SK-N-SH (cell line): Measurements from ENCODE around the gene RAET1E. TPM values are rescaled to one million over a fixed set of nuclear protein-coding genes. Genes with fewer than 3 reads are reported as not detected.

Source experiments
- CTCF ChIA-PET: fragments of 300-600, 350-600 bp; formaldehyde crosslinking; extraction: SDS; loops from one replicate; lab custom pipeline; 2021; lab: Yijun Ruan, JAX
- POLR2A ChIA-PET: fragments of 350-600 bp; sonication (Branson Sonifier 250); formaldehyde crosslinking; extraction: SDS; loops from one replicate; lab custom pipeline; 2020; ENCODE audit warnings: antibody characterized with exemption, inconsistent platforms; lab: Yijun Ruan, JAX
- DNase-seq: peaks from one replicate; pipeline ENCODE4 v3.0.0; 2012
- H2AFZ ChIP-seq: fragments of 200-600 bp; sonication (generic); 2 replicates; pipeline ENCODE4 v1.8.1; 2016; ENCODE audit warnings: antibody characterized with exemption, mild to moderate bottlenecking, low read depth
- H3F3A ChIP-seq: fragments of 200-600 bp; sonication (generic); replicated peaks from 2 replicates; pipeline ENCODE3; 2016; ENCODE audit warnings: antibody characterized with exemption, mild to moderate bottlenecking; ENCODE audit not compliant: insufficient read depth
- H3K27ac ChIP-seq, 2 experiments: fragments of 200-500 bp in 1 of 2; fragments of 200-600 bp in 1 of 2; sonication (Bioruptor generic) in 1 of 2; sonication (generic), shearing (Covaris generic) in 1 of 2; 2 replicates each; pipeline versions ENCODE4 v1.5.1 to v1.6.1; 2014 to 2016; ENCODE audit warnings: low read depth in 2 of 2, inconsistent platforms in 1 of 2, low read length in 1 of 2, mild to moderate bottlenecking in 1 of 2, mixed read lengths in 1 of 2
- H3K27me3 ChIP-seq: fragments of 200-600 bp; sonication (generic), shearing (Covaris generic); 2 replicates; pipeline ENCODE4 v1.6.1; 2016; ENCODE audit warnings: mixed run types; ENCODE audit not compliant: insufficient read depth
- H3K36me3 ChIP-seq, 2 experiments: fragments of 200-500 bp in 1 of 2; fragments of 200-600 bp in 1 of 2; sonication (Bioruptor generic) in 1 of 2; sonication (generic) in 1 of 2; replicated peaks in 1 of 2; 2 replicates each; pipeline versions ENCODE3 to v1.5.1; 2014 to 2016; ENCODE audit warnings: low read length in 1 of 2, mild to moderate bottlenecking in 1 of 2; ENCODE audit not compliant: insufficient read depth in 2 of 2, control insufficient read depth in 1 of 2
- H3K4me1 ChIP-seq, 2 experiments: fragments of 200-500 bp in 1 of 2; fragments of 200-600 bp in 1 of 2; sonication (Bioruptor generic) in 1 of 2; sonication (generic), shearing (Covaris generic) in 1 of 2; 2 replicates each; pipeline versions ENCODE4 v1.5.1 to v1.6.1; 2014 to 2016; ENCODE audit warnings: low read depth in 1 of 2, low read length in 1 of 2, mixed run types in 1 of 2; ENCODE audit not compliant: insufficient read depth in 2 of 2, control insufficient read depth in 1 of 2
- H3K4me2 ChIP-seq: fragments of 200-600 bp; sonication (generic), shearing (Covaris generic); 2 replicates; pipeline ENCODE4 v1.6.1; 2017; ENCODE audit warnings: mixed run types
- H3K4me3 ChIP-seq, 2 experiments: fragments of 200-500 bp in 1 of 2; fragments of 200-600 bp in 1 of 2; sonication (Bioruptor generic) in 1 of 2; sonication (generic), shearing (Covaris generic) in 1 of 2; 2 replicates each; pipeline versions ENCODE4 v1.5.1 to v1.8.1; 2014 to 2016; ENCODE audit warnings: low read depth in 2 of 2, inconsistent platforms in 1 of 2, low read length in 1 of 2, mild to moderate bottlenecking in 1 of 2, mixed read lengths in 1 of 2, moderate library complexity in 1 of 2
- H3K79me2 ChIP-seq: fragments of 200-600 bp; sonication (generic); 2 replicates; pipeline ENCODE4 v1.8.1; 2017; ENCODE audit warnings: mild to moderate bottlenecking; ENCODE audit not compliant: insufficient read depth
- H3K9ac ChIP-seq: fragments of 200-600 bp; sonication (generic); 2 replicates; pipeline ENCODE4 v1.6.1; 2017; ENCODE audit warnings: mixed run types
- H3K9me2 ChIP-seq: fragments of 200-600 bp; sonication (generic); 2 replicates; pipeline ENCODE4 v1.6.1; 2017; ENCODE audit warnings: mixed run types
- H3K9me3 ChIP-seq: fragments of 200-600 bp; sonication (generic); 2 replicates; pipeline ENCODE4 v1.6.1; 2017; ENCODE audit warnings: mixed run types, mild to moderate bottlenecking, moderate library complexity
- H4K20me1 ChIP-seq: fragments of 200-600 bp; sonication (generic); 2 replicates; pipeline ENCODE4 v1.6.1; 2017; ENCODE audit warnings: mild to moderate bottlenecking, mixed run types; ENCODE audit not compliant: insufficient read depth
- ELF1 ChIP-seq: IDR thresholded peaks from 2 replicates; pipeline ENCODE4 v1.4.0; 2012
- EZH2phosphoT487 ChIP-seq: fragments of 200-600 bp; sonication (generic); IDR thresholded peaks from 2 replicates; pipeline ENCODE4 v1.6.1; 2017; ENCODE audit warnings: low read depth, mixed run types, mild to moderate bottlenecking, antibody characterized with exemption, moderate library complexity, borderline replicate concordance
- FOXM1 ChIP-seq: IDR thresholded peaks from 2 replicates; pipeline ENCODE4 v1.4.0; 2012; ENCODE audit warnings: low read depth, mild to moderate bottlenecking
- GABPA ChIP-seq: IDR thresholded peaks from 2 replicates; pipeline ENCODE4 v1.4.0; 2012; ENCODE audit warnings: low read depth, mild to moderate bottlenecking
- IRF3 ChIP-seq: fragments of 150-350 bp; IDR thresholded peaks from 2 replicates; pipeline ENCODE4 v1.6.1; 2016; ENCODE audit warnings: mild to moderate bottlenecking, low read depth, low read length
- JUND ChIP-seq: IDR thresholded peaks from 2 replicates; pipeline ENCODE4 v1.4.0; 2012
- NRF1 ChIP-seq: IDR thresholded peaks from 2 replicates; pipeline ENCODE4 v1.6.1; 2012; ENCODE audit warnings: low read depth, mild to moderate bottlenecking, low read length
- POLR2AphosphoS5 ChIP-seq: IDR thresholded peaks from 2 replicates; pipeline ENCODE4 v1.6.1; 2012; ENCODE audit warnings: low read depth, low read length
- RCOR1 ChIP-seq: fragments of 150-350 bp; IDR thresholded peaks from 2 replicates; pipeline ENCODE4 v1.6.1; 2017; ENCODE audit warnings: antibody characterized with exemption, low read length
- RFX5 ChIP-seq: IDR thresholded peaks from 2 replicates; pipeline ENCODE4 v1.6.1; 2012; ENCODE audit warnings: mild to moderate bottlenecking, improper control_type of control experiment, low read length
- RXRA ChIP-seq: IDR thresholded peaks from 2 replicates; pipeline ENCODE4 v1.4.0; 2012; ENCODE audit warnings: low read depth, mild to moderate bottlenecking, borderline replicate concordance
- TAF1 ChIP-seq: IDR thresholded peaks from 2 replicates; pipeline ENCODE4 v1.6.1; 2012; ENCODE audit warnings: low read depth, mild to moderate bottlenecking, low read length, moderate library complexity, borderline replicate concordance
- TEAD4 ChIP-seq: IDR thresholded peaks from 2 replicates; pipeline ENCODE4 v1.4.0; 2012; ENCODE audit warnings: mild to moderate bottlenecking, borderline replicate concordance; ENCODE audit not compliant: insufficient read depth
- USF1 ChIP-seq: IDR thresholded peaks from 2 replicates; pipeline ENCODE4 v1.4.0; 2012; ENCODE audit warnings: low read depth, borderline replicate concordance
- USF2 ChIP-seq: fragments of 150-350 bp; IDR thresholded peaks from 2 replicates; pipeline ENCODE4 v1.6.1; 2017; ENCODE audit warnings: antibody characterized with exemption, low read length, low read depth, borderline replicate concordance
- ZBTB33 ChIP-seq: IDR thresholded peaks from 2 replicates; pipeline ENCODE4 v1.4.0; 2012; ENCODE audit warnings: low read depth, borderline replicate concordance
- WGBS: methylation state at CpG from one replicate; pipeline ENCODE4 v1.1.6; 2017; ENCODE audit warnings: low lambda C conversion rate; 5-methylcytosine and 5-hydroxymethylcytosine counted together
- polyA plus RNA-seq, 3 experiments: library from polyadenylated mRNA; depleted of rRNA; stranded (reverse); fragments of >200 nt; gene quantifications; 2 replicates each; pipeline ENCODE4 v1.2.3, GENCODE V29; 2012

The RAET1E gene
- polyA plus RNA-seq, 1 of the 3 experiments (the other 2 are of a cell fraction), result 0.15 TPM

- no peak for DNase-seq
- TF ChIP-seq USF2 (no peak), JUND (no peak), NRF1 (no peak), GABPA (no peak), ELF1 (no peak), IRF3 (no peak), USF1 (no peak), ZBTB33 (no peak), EZH2phosphoT487 (no peak), RXRA (no peak), RCOR1 (no peak), RFX5 (no peak), TAF1 (no peak), POLR2AphosphoS5 (no peak), FOXM1 (no peak), TEAD4 (no peak)
- Histone ChIP-seq H3K4me1 (no peaks in the 10 kb centered on the region), H3K4me2 (no peak overlapping the region), H3F3A (no peaks in the 10 kb centered on the region), H3K9ac (no peak overlapping the region), H3K79me2 (no peaks in the 10 kb centered on the region), H4K20me1 (no peaks in the 10 kb centered on the region), H3K4me3 (no peak overlapping the region), H3K9me3 (no peaks in the 10 kb centered on the region), H2AFZ (no peak overlapping the region), H3K36me3 (no peaks in the 10 kb centered on the region), H3K27me3 (no peaks in the 10 kb centered on the region), H3K27ac (no peak overlapping the region), H3K9me2 (no peaks in the 10 kb centered on the region)
- 54% methylated on average over 7 of the region's 7 CpGs for WGBS
- ChIA-PET CTCF (interaction anchor here (1.0 kb wide), 1 partner anchor 23 kb away, joined by 3 read pairs; no protein-coding TSS in a partner anchor), POLR2A (no interaction called here)
Measured at GRCh38 chr6:149889326-149889725, 8.6 kb downstream of the RAET1E start.
